GM20000 (cell line): ENCODE measurements around the gene MIF4GD.

Experiments
- DNase-seq: peaks from one replicate; pipeline ENCODE4 v3.0.0; 2012; ENCODE audit warnings: low spot score
- TF ChIP-seq, protein P1 (sequence below): IDR thresholded peaks from 2 replicates; pipeline ENCODE4 v1.5.1; 2012; ENCODE audit warnings: mild to moderate bottlenecking, control low read depth; ENCODE audit errors: extremely low read depth, missing control alignments

MIF4GD gene

DNA sequence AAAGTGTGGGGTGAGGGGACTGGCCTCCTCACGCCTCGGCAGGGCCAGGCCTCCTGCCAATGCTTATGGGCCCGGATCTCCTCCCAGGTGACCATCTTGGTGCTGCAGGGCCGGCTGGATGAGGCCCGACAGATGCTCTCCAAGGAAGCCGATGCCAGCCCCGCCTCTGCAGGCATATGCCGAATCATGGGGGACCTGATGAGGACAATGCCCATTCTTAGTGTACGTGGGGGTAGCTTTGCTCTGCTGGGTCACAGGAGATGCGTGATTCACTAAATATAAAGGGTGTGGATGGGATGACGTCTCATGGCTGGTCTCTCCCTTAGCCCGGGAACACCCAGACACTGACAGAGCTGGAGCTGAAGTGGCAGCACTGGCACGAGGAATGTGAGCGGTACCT is 46.0 kb downstream of the MIF4GD start:
- no peak for DNase-seq

GRCh38 chr17:75219815-75220214 is 51.2 kb downstream of the MIF4GD start:
- no peak for DNase-seq
- TF ChIP-seq, protein P1, sequence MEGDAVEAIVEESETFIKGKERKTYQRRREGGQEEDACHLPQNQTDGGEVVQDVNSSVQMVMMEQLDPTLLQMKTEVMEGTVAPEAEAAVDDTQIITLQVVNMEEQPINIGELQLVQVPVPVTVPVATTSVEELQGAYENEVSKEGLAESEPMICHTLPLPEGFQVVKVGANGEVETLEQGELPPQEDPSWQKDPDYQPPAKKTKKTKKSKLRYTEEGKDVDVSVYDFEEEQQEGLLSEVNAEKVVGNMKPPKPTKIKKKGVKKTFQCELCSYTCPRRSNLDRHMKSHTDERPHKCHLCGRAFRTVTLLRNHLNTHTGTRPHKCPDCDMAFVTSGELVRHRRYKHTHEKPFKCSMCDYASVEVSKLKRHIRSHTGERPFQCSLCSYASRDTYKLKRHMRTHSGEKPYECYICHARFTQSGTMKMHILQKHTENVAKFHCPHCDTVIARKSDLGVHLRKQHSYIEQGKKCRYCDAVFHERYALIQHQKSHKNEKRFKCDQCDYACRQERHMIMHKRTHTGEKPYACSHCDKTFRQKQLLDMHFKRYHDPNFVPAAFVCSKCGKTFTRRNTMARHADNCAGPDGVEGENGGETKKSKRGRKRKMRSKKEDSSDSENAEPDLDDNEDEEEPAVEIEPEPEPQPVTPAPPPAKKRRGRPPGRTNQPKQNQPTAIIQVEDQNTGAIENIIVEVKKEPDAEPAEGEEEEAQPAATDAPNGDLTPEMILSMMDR, result no peak

More for the DNA sequence above, 46.0 kb downstream of the MIF4GD start:
- TF ChIP-seq, protein P1, result no peak

- no peak for DNase-seq
- TF ChIP-seq, protein P1, result no peak
Observed at GRCh38 chr17:75218131-75218530, 52.9 kb downstream of the MIF4GD start.
